Muscle of leg (tissue), 11 donors: ENCODE measurements around the gene NFE2L3. TPM values are rescaled to one million over a fixed set of nuclear protein-coding genes. Genes with fewer than 3 reads are reported as not detected.
"Not testable (repeated sequence)": the region's sequence is repeated elsewhere in the genome, so short reads cannot be mapped to it uniquely, and the experiment has no call there.

Source experiments
- DNase-seq: peaks from one replicate; pipeline ENCODE4 v3.0.0; 2013
- H3K27ac ChIP-seq: one replicate; pipeline ENCODE4 v1.5.1; 2013; ENCODE audit warnings: mild to moderate bottlenecking, low read length, control low read depth
- H3K27me3 ChIP-seq: one replicate; pipeline ENCODE4 v1.6.1; 2013; ENCODE audit warnings: low read length; ENCODE audit not compliant: control insufficient read depth, insufficient read depth
- H3K36me3 ChIP-seq: one replicate; pipeline ENCODE4 v1.6.1; 2013; ENCODE audit warnings: low read length; ENCODE audit not compliant: control insufficient read depth, insufficient read depth
- H3K4me1 ChIP-seq: one replicate; pipeline ENCODE4 v1.6.1; 2013; ENCODE audit warnings: low read length; ENCODE audit not compliant: control insufficient read depth, insufficient read depth
- H3K4me3 ChIP-seq: one replicate; pipeline ENCODE4 v1.5.1; 2013; ENCODE audit warnings: low read length, control low read depth
- H3K9me3 ChIP-seq: replicated peaks from 2 replicates; pipeline ENCODE4 v1.6.1; 2013; ENCODE audit warnings: low read depth, low read length; ENCODE audit not compliant: control insufficient read depth
- WGBS: methylation state at CpG from one replicate; pipeline ENCODE4 v1.1.5; 2013; ENCODE audit warnings: missing lambda C conversion rate; ENCODE audit not compliant: insufficient coverage; 5-methylcytosine and 5-hydroxymethylcytosine counted together
- polyA plus RNA-seq, 8 donors: library from polyadenylated mRNA; unstranded; fragments of 120-200 nt; gene quantifications; one replicate each; pipeline versions ENCODE4 v1.2.1 to v1.2.3, GENCODE V29; 2013; ENCODE audit warnings: inconsistent platforms in 1 of 8, low replicate concordance in 1 of 8; ENCODE audit not compliant: insufficient read length in 8 of 8, insufficient read depth in 1 of 8
- total RNA-seq: library from RNA; stranded (reverse); fragments of 120-200 nt; gene quantifications from one replicate; pipeline ENCODE4 v1.2.4, GENCODE V29; 2013

NFE2L3 gene
- total and polyA plus RNA-seq, 9 donors, result 0.44 to 6.4 (median 2.5) TPM

DNA sequence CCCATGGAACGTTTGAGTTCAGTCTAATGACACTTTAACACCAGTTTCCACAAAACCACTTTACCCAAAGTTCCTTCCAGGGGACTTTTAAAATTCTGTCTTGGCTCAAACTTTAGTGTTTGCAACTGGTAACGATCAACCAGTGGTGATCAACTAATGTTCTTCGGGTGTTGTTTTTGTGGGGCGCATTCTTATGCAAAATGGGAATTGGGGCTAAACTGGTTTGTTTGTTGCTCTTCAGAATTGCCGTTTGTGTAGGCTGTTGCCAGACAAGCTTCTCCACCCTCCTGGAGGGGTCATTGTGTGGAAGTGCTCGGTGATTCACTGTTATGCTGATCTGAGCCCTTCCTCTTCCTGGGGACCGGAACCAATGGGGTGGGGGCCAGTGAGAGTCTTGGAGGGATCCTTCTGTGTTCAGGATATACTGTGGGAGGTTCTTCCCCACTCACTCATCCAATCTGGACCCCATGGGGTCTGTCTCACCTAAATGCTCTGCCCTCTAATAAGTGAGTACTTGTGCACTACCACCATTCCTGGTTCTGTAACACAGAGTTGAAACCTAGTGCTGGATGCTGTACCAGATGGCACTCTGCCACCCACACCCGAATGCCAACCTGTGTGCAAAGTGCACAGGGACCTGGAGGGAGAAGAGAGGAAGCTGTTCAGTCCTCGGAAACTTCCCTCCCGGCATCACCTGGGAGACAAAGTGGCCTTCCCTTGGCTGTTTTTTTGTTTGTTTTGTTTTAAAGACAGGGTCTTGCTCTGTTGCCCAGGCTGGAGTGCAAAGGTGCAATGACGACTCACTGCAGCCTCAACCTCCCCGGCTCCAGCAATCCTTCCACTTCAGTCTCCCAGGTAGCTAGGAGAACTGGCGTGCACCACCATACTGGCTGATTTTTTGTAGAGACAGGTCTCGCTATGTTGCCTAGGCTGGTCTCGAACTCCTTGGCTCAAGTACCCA lies 2.1 kb downstream of the NFE2L3 start:
- H3K4me1 ChIP-seq, result peaks cover 5% of the 10 kb centered on the region
- 76% methylated on average over 9 of the region's 15 CpGs for whole genome bisulfite sequencing
- no peaks in the 10 kb centered on the region for H3K36me3 ChIP-seq
- H3K27me3 ChIP-seq, result peaks cover 62% of the 10 kb centered on the region
- no peaks in the 10 kb centered on the region for H3K9me3 ChIP-seq
- H3K4me3 ChIP-seq, result no peak overlapping the region
- H3K27ac ChIP-seq, result no peak overlapping the region
- DNase-seq, result no peak

DNA sequence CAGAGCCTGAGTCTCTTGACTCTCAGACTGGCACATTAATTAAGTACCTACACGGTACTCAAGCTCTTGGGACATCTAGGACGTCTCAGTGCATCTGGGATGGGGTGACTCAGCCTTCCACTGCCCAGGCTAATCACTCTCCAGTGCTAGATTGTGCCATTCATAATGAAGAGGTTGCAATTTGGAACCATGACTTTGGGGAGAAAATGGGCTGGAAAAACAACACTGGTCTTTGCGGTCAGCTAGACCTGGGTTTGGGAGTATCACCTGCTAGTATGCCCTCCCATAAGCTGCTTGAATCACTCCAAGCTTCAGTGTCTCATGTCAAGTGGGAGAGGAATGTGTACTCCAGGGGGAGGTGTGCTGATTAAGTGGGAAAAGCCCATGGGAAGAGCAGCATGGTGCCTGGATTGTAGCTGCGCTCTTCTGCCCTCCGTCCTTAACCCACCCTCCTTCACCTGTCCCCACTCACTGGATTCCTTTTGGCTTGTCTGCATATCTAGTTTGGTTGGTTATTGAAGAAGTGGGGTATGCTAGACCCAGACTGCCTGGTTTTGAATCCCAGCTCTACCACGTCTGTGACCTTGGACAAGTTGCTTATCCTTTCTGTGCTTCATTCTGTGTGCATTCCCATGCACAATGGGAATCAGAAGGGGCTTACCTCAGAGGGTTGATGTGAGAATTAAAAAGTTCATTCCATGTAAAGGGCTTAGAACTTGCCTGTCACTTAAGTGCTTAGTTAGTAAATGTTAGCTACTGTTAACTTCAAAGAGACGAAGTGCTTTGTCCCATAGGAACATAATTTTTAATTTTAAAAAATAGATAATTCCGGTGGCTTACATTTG lies 3.8 kb downstream of the NFE2L3 start:
- no peak for DNase-seq
- 50% methylated on average over 1 of the region's 8 CpGs for WGBS
- H3K4me1 ChIP-seq, result peaks cover 5% of the 10 kb centered on the region
- no peak overlapping the region for H3K4me3 ChIP-seq
- H3K27ac ChIP-seq, result no peak overlapping the region
- peaks cover 59% of the 10 kb centered on the region for H3K27me3 ChIP-seq
- H3K36me3 ChIP-seq, result no peaks in the 10 kb centered on the region
- no peaks in the 10 kb centered on the region for H3K9me3 ChIP-seq

DNA sequence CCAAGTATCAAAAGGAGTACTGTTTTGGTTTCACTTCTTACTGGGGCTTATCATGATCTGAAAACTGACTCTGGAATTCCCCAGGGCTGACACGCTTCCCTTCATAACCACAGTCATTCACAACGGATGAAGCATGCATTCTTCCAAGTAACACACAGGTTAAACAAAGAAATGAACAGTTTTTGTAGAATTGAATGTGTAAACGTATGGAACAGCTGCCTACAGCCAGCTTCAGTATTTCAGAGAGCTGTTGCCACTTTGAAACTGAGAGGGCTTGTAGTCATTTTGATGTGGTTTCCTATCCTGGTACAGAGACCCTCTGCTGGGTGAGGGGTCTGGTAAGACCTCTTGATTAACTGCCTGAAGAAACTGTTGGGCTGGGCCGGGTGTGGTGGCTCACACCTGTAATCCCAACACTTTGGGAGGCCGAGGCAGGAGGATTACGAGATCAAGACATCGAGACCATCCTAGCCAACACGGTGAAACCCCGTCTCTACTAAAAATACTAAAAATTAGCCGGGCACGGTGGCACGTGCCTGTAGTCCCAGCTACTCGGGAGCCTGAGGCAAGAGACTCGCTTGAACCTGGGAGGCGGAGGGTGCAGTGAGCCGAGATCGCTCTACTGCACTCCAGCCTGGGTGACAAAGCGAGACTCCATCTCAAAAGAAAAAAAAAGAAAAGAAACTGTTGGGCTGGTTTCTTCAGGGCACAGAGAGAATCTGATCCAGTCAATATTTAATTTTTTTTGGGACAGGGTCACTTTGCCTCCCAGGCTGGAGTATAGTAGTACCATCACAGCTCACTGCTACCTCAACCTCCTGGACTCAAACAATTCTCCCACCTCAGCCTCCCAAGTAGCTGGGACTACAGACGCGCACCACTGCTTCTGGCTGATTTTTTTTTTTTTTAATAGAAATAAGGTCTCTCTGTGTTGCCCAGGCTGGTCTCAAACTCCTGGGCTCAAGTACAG lies 4.7 kb downstream of the NFE2L3 start:
- no peaks in the 10 kb centered on the region for H3K9me3 ChIP-seq
- no peaks in the 10 kb centered on the region for H3K36me3 ChIP-seq
- no peak overlapping the region for H3K27ac ChIP-seq
- no peak overlapping the region for H3K4me3 ChIP-seq
- 76% methylated on average over 13 of the region's 20 CpGs for WGBS
- H3K27me3 ChIP-seq, result peaks cover 49% of the 10 kb centered on the region
- H3K4me1 ChIP-seq, result peaks cover 2% of the 10 kb centered on the region
- no peak for DNase-seq

- Histone ChIP-seq H3K36me3 (no peaks in the 10 kb centered on the region), H3K9me3 (no peaks in the 10 kb centered on the region), H3K27ac (no peak overlapping the region), H3K27me3 (peaks cover 42% of the 10 kb centered on the region), H3K4me3 (no peak overlapping the region), H3K4me1 (no peaks in the 10 kb centered on the region)
- DNase-seq, result no peak
- WGBS, result 56% methylated on average over 1 of the region's 4 CpGs
These were observed 5.6 kb downstream of the NFE2L3 start for GRCh38 chr7:26157520-26158105.

GRCh38 chr7:26159243-26159642 lies 7.2 kb downstream of the NFE2L3 start:
- Histone ChIP-seq H3K27me3 (peaks cover 26% of the 10 kb centered on the region), H3K36me3 (no peaks in the 10 kb centered on the region), H3K9me3 (no peaks in the 10 kb centered on the region), H3K4me3 (no peak overlapping the region), H3K27ac (no peak overlapping the region), H3K4me1 (no peaks in the 10 kb centered on the region)
- WGBS, result 68% methylated on average over 2 of the region's 2 CpGs
- DNase-seq, result no peak

- Histone ChIP-seq H3K4me1 (no peaks in the 10 kb centered on the region), H3K27me3 (peaks cover 9% of the 10 kb centered on the region), H3K27ac (no peak overlapping the region), H3K9me3 (no peaks in the 10 kb centered on the region), H3K4me3 (no peak overlapping the region), H3K36me3 (no peaks in the 10 kb centered on the region)
- WGBS, result no CpG with 5 or more reads among the region's 2 CpGs
- DNase-seq, result no peak
These were observed 8.9 kb downstream of the NFE2L3 start for GRCh38 chr7:26160896-26161295.

DNA sequence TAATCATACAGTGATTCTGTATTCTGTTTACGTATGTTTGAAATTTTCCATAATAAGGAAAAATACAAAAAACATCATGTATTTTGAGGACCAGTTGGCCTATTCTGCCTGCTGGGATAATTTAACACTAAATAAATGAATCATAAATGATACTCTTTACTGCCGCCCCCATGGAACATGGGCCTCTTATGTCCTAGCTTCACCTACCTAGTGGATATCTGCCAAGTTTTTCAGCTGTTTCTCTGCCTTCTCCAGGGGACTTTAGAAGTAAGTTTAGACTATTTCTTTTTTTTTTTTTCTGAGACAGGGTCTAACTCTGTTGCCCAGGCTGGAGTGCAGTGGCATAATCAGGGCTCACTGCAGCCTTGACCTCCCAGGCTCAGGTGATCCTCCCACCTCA lies 10.4 kb downstream of the NFE2L3 start:
- H3K36me3 ChIP-seq, result no peaks in the 10 kb centered on the region
- H3K4me3 ChIP-seq, result no peak overlapping the region
- no peak for DNase-seq
- no peak overlapping the region for H3K27ac ChIP-seq
- peaks cover 5% of the 10 kb centered on the region for H3K27me3 ChIP-seq
- H3K4me1 ChIP-seq, result no peaks in the 10 kb centered on the region
- H3K9me3 ChIP-seq, result no peaks in the 10 kb centered on the region
- WGBS, result no CpG with 5 or more reads among the region's 2 CpGs

GRCh38 chr7:26163804-26164203 lies 11.8 kb downstream of the NFE2L3 start:
- not testable (repeated sequence) for H3K27me3 ChIP-seq, H3K4me1 ChIP-seq, H3K36me3 ChIP-seq, H3K27ac ChIP-seq, H3K4me3 ChIP-seq, H3K9me3 ChIP-seq, DNase-seq
- no CpG with 5 or more reads among the region's 1 CpG for WGBS

- H3K4me3 ChIP-seq, result no peak overlapping the region
- H3K36me3 ChIP-seq, result no peaks in the 10 kb centered on the region
- H3K27me3 ChIP-seq, result no peaks in the 10 kb centered on the region
- no peaks in the 10 kb centered on the region for H3K9me3 ChIP-seq
- no peak for DNase-seq
- WGBS, result 66% methylated on average over 6 of the region's 9 CpGs
- no peaks in the 10 kb centered on the region for H3K4me1 ChIP-seq
- H3K27ac ChIP-seq, result no peak overlapping the region
These were observed 14.1 kb downstream of the NFE2L3 start for GRCh38 chr7:26165950-26166683.
